ENCODE measurements around the gene GATA5. TPM values are rescaled to one million over a fixed set of nuclear protein-coding genes. Genes with fewer than 3 reads are reported as not detected.

GATA5 gene
- total and polyA plus RNA-seq, 10 of the 15 experiments (the other 5 are each of a cell fraction or from before 2014, with no cell fraction given), result not detected

GRCh38 chr20:62428002-62428372 is 47.8 kb downstream of the GATA5 start:
- in situ Hi-C loops (cut with MboI), result no loop called here
- H3K4me2 ChIP-seq (ENCODE audit: control insufficient read depth, insufficient read depth), result no peak overlapping the region
- DNase-seq (ENCODE audit: low read depth, low spot score), result no peak
- ChIA-PET CTCF (no interaction called here), POLR2A (no interaction called here), SMC1A (ENCODE audit: uncharacterized antibody, unreplicated experiment) (no interaction called here), RAD21 (ENCODE audit: unreplicated experiment) (no interaction called here)
- ATAC-seq, result no peak
- no peak overlapping the region for H2AFZ ChIP-seq (ENCODE audit: control insufficient read depth, low read depth, low read length)
- H3K9ac ChIP-seq (ENCODE audit: control insufficient read depth, insufficient read depth, low read length), result no peak overlapping the region
- FAIRE-seq, result no peak
- H3K27me3 ChIP-seq (replicated peaks in 1 of 2; ENCODE audit: control insufficient read depth in 2 of 2, insufficient read depth in 2 of 2, low read length in 1 of 2), result peaks cover 0 to 1% of the 10 kb centered on the region in 2 experiments; a peak in 2 of 4 replicates
- no peak for TF ChIP-seq SMC3 (IDR thresholded peaks at IDR 0.05; ENCODE audit: borderline replicate concordance, low read length)
- TF ChIP-seq MEF2A (IDR thresholded peaks at IDR 0.05; ENCODE audit: insufficient read depth, low read depth, low read length), result no peak
- TF ChIP-seq BCL11A (IDR thresholded peaks at IDR 0.05; ENCODE audit: low read depth, low read length), result no peak
- TF ChIP-seq TBL1XR1 (IDR thresholded peaks at IDR 0.05; ENCODE audit: low read depth, low read length), result no peak
- TF ChIP-seq ZNF217 (IDR thresholded peaks at IDR 0.05), result no peak
- no peak for TF ChIP-seq ZBTB4 (CRISPR knock-in tag; IDR thresholded peaks at IDR 0.05)
- no peak for TF ChIP-seq CBFB (IDR thresholded peaks at IDR 0.05; ENCODE audit: low read depth)
- TF ChIP-seq STAT1 (conservative IDR thresholded peaks at IDR 0.05), result no peak
- TF ChIP-seq NR2C1 (IDR thresholded peaks at IDR 0.05), result no peak
- no peak for TF ChIP-seq BMI1 (IDR thresholded peaks at IDR 0.05; ENCODE audit: borderline replicate concordance)
- TF ChIP-seq MYC (IDR thresholded peaks at IDR 0.05; ENCODE audit: insufficient read depth, insufficient read length, insufficient replicate concordance, low read length, severe bottlenecking), result no peak
- TF ChIP-seq ZZZ3 (IDR thresholded peaks at IDR 0.05; ENCODE audit: control insufficient read depth, insufficient read length, low read depth), result no peak
- TF ChIP-seq RAD51 (IDR thresholded peaks at IDR 0.05), result no peak
- TF ChIP-seq TCF3 (IDR thresholded peaks at IDR 0.05; ENCODE audit: borderline replicate concordance, insufficient read depth, low read depth, low read length), result no peak
- H3K27ac ChIP-seq (ENCODE audit: control insufficient read depth, insufficient read depth), result no peak overlapping the region
- BruUV-seq (replicated peaks), result no TSS peak
- H3K79me2 ChIP-seq (ENCODE audit: control insufficient read depth, insufficient read depth, low read length), result no peaks in the 10 kb centered on the region
- no peak overlapping the region for H3K4me3 ChIP-seq
- no peaks in the 10 kb centered on the region for H3K9me3 ChIP-seq (replicated peaks; ENCODE audit: control insufficient read depth, insufficient read depth, low read length)
- H3K4me1 ChIP-seq (ENCODE audit: control insufficient read depth, insufficient read depth, low read length), result no peaks in the 10 kb centered on the region
- no peaks in the 10 kb centered on the region for H3K36me3 ChIP-seq (ENCODE audit: control insufficient read depth in 2 of 2, insufficient read depth in 2 of 2, low read length in 1 of 2)
- no peaks in the 10 kb centered on the region for H4K20me1 ChIP-seq (ENCODE audit: control insufficient read depth, insufficient read depth)
- 63% methylated on average over 10 of the region's 10 CpGs for WGBS (ENCODE audit: insufficient coverage, insufficient replicate concordance, low lambda C conversion rate, missing lambda C conversion rate)
- intact Hi-C loops (cut with micrococcal nuclease; ENCODE audit: unreplicated experiment), result no loop called here
